ENCODE results near the gene HKDC1.

DNA sequence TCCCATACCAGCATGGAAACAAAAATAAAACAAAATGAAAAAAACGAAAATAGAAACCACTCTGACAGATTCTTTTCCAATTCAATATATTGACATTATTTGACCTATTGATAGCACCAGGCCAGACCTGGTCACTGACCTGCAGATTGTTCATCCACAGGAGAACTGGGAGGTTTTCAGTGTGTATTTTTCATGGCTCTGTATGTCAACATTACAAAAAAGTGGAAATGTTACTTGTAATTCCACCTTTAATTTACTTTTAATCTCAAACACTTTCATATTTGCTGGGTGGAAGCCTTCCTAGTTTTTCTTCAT lies 2.9 kb downstream of the HKDC1 start:
- TF ChIP-seq ZNF394 (tag by site-specific recombination; IDR thresholded peaks at IDR 0.05; ENCODE audit: borderline replicate concordance) (no peak), ZNF140 (tag by site-specific recombination; IDR thresholded peaks at IDR 0.05) (no peak)
